Activated naive CD8-positive, alpha-beta T cell treated with anti-CD3 and anti-CD28 coated beads, Interleukin-2, amount 10 ng/mL, durations not matched to agents 7 days and 5 days (primary cell): Measurements from ENCODE around the gene UCK1. TPM values are rescaled to one million over a fixed set of nuclear protein-coding genes. Genes with fewer than 3 reads are reported as not detected.

Experiments
- ATAC-seq: fragments of 150-1000 bp; cut with Tn5 transposase; one replicate; pipeline ENCODE4 v1.10.0; 2021; ENCODE audit warnings: low read depth, moderate library complexity
- POLR2A ChIA-PET: fragments of 350-600 bp; sonication (Branson Sonifier 250); formaldehyde crosslinking; loops from one replicate; lab custom pipeline; 2021; ENCODE audit warnings: antibody characterized with exemption; lab: Charles Lee
- DNase-seq: peaks from one replicate; pipeline ENCODE4 v3.0.0; 2021
- H3K27ac Mint-ChIP-seq: one replicate; pipeline ENCODE4 v1.8.0; 2022; ENCODE audit warnings: mild to moderate bottlenecking, mixed read lengths
- H3K27me3 Mint-ChIP-seq: one replicate; pipeline ENCODE4 v1.8.0; 2022; ENCODE audit warnings: mild to moderate bottlenecking, moderate library complexity, mixed read lengths
- H3K36me3 Mint-ChIP-seq: one replicate; pipeline ENCODE4 v1.8.0; 2021; ENCODE audit warnings: mild to moderate bottlenecking, mixed read lengths
- H3K4me1 Mint-ChIP-seq: one replicate; pipeline ENCODE4 v1.8.0; 2021; ENCODE audit warnings: mixed read lengths
- H3K4me3 Mint-ChIP-seq: one replicate; pipeline ENCODE4 v1.8.0; 2022; ENCODE audit warnings: mild to moderate bottlenecking, moderate library complexity, mixed read lengths
- H3K9me3 Mint-ChIP-seq: one replicate; pipeline ENCODE4 v1.8.0; 2021; ENCODE audit warnings: mixed read lengths
- total RNA-seq, 2 experiments: library from RNA; stranded (reverse); gene quantifications; one replicate each; pipeline ENCODE4 v1.2.3, GENCODE V29; 2021

Gene UCK1
- total RNA-seq, 2 experiments from 2014 or later, result 30.6 to 38.8 TPM

GRCh38 chr9:131511416-131511815 lies 19.6 kb downstream of the UCK1 start:
- ATAC-seq (no peak), DNase-seq (no peak)
- Mint-ChIP-seq H3K4me1 (no peaks in the 10 kb centered on the region), H3K36me3 (peaks cover 6% of the 10 kb centered on the region), H3K9me3 (no peaks in the 10 kb centered on the region), H3K4me3 (no peak overlapping the region), H3K27ac (no peak overlapping the region), H3K27me3 (no peaks in the 10 kb centered on the region)
- POLR2A ChIA-PET, result interaction anchor here (0.5 kb wide), 1 partner anchor 23 kb away, joined by 5 read pairs; no protein-coding TSS in a partner anchor

GRCh38 chr9:131505012-131505411 lies 26.1 kb downstream of the UCK1 start:
- Mint-ChIP-seq H3K27me3 (no peaks in the 10 kb centered on the region), H3K27ac (no peak overlapping the region), H3K9me3 (no peaks in the 10 kb centered on the region), H3K4me3 (no peak overlapping the region), H3K4me1 (peaks cover 29% of the 10 kb centered on the region), H3K36me3 (peaks cover 9% of the 10 kb centered on the region)
- POLR2A ChIA-PET, result no interaction called here
- ATAC-seq (no peak), DNase-seq (no peak)

- peaks cover 37% of the 10 kb centered on the region for H3K4me1 Mint-ChIP-seq
- no peaks in the 10 kb centered on the region for H3K9me3 Mint-ChIP-seq
- ATAC-seq (peak; percentile 37), DNase-seq (peak; percentile 68)
- H3K27me3 Mint-ChIP-seq, result no peaks in the 10 kb centered on the region
- H3K36me3 Mint-ChIP-seq, result peaks cover 8% of the 10 kb centered on the region
- peak overlapping the region; percentile 89 for H3K27ac Mint-ChIP-seq
- POLR2A ChIA-PET, result interaction anchor here (0.9 to 1.8 kb wide), 6 partner anchors 9 to 240 kb away, joined by 3 to 7 read pairs (median 4); no protein-coding TSS in a partner anchor
- peak overlapping the region; percentile 99 for H3K4me3 Mint-ChIP-seq
Measured at GRCh38 chr9:131503626-131504465, 27.2 kb downstream of the UCK1 start.

GRCh38 chr9:131502781-131503625 lies 28.1 kb downstream of the UCK1 start, which contains the start of gene POMT1:
POMT1 (plus strand) TSS chr9:131502918; CDS start chr9:131504219, 1,301 bp downstream.
- peak within 1 kb of the TSS; percentile 99 for H3K4me3 Mint-ChIP-seq
- peak within 1 kb of the TSS; percentile 90 for H3K27ac Mint-ChIP-seq
- H3K9me3 Mint-ChIP-seq, result no peaks in the 10 kb centered on the region
- ATAC-seq (peak; percentile 69), DNase-seq (peak; percentile 92)
- POLR2A ChIA-PET, result interaction anchor here (0.9 to 1.8 kb wide), 6 partner anchors 9 to 240 kb away, joined by 3 to 7 read pairs (median 4); no protein-coding TSS in a partner anchor
- H3K4me1 Mint-ChIP-seq, result peaks cover 44% of the 10 kb centered on the region
- H3K36me3 Mint-ChIP-seq, result peaks cover 8% of the 10 kb centered on the region
- no peaks in the 10 kb centered on the region for H3K27me3 Mint-ChIP-seq

GRCh38 chr9:131500939-131501541 lies 30.0 kb downstream of the UCK1 start:
- Mint-ChIP-seq H3K4me1 (peaks cover 44% of the 10 kb centered on the region), H3K27ac (peak overlapping the region; percentile 90), H3K4me3 (peak overlapping the region; percentile 66), H3K9me3 (no peaks in the 10 kb centered on the region), H3K36me3 (peaks cover 10% of the 10 kb centered on the region), H3K27me3 (no peaks in the 10 kb centered on the region)
- ATAC-seq (peak; percentile 30), DNase-seq (peak; percentile 65)
- POLR2A ChIA-PET, result interaction anchor here (0.8 to 1.8 kb wide), 11 partner anchors 19 to 249 kb away, joined by 3 to 6 read pairs (median 4); no protein-coding TSS in a partner anchor

GRCh38 chr9:131500377-131500776 lies 30.7 kb downstream of the UCK1 start:
- Mint-ChIP-seq H3K27ac (peak overlapping the region; percentile 90), H3K27me3 (no peaks in the 10 kb centered on the region), H3K4me3 (peak overlapping the region; percentile 66), H3K4me1 (peaks cover 44% of the 10 kb centered on the region), H3K36me3 (peaks cover 12% of the 10 kb centered on the region), H3K9me3 (no peaks in the 10 kb centered on the region)
- ATAC-seq (peak; percentile 64), DNase-seq (peak; percentile 68)
- POLR2A ChIA-PET, result interaction anchor here (0.8 to 1.8 kb wide), 11 partner anchors 18 to 248 kb away, joined by 3 to 6 read pairs (median 4); no protein-coding TSS in a partner anchor

- POLR2A ChIA-PET, result interaction anchor here (0.5 to 1.8 kb wide), 6 partner anchors 19 to 141 kb away, joined by 3 to 6 read pairs (median 4); no protein-coding TSS in a partner anchor
Measured at GRCh38 chr9:131499254-131499767, 31.8 kb downstream of the UCK1 start.

GRCh38 chr9:131496844-131497405 lies 34.1 kb downstream of the UCK1 start:
- Mint-ChIP-seq H3K4me3 (no peak overlapping the region), H3K27ac (no peak overlapping the region), H3K4me1 (peaks cover 33% of the 10 kb centered on the region), H3K36me3 (peaks cover 26% of the 10 kb centered on the region), H3K27me3 (no peaks in the 10 kb centered on the region), H3K9me3 (no peaks in the 10 kb centered on the region)
- ATAC-seq (no peak), DNase-seq (no peak)
- POLR2A ChIA-PET, result no interaction called here

More at GRCh38 chr9:131499254-131499767, 31.8 kb downstream of the UCK1 start:
- ATAC-seq (no peak), DNase-seq (no peak)
- H3K9me3 Mint-ChIP-seq, result no peaks in the 10 kb centered on the region
- H3K36me3 Mint-ChIP-seq, result peaks cover 10% of the 10 kb centered on the region
- H3K27ac Mint-ChIP-seq, result peak overlapping the region; percentile 26
- peak overlapping the region; percentile 2 for H3K4me3 Mint-ChIP-seq
- H3K4me1 Mint-ChIP-seq, result peaks cover 42% of the 10 kb centered on the region
- no peaks in the 10 kb centered on the region for H3K27me3 Mint-ChIP-seq

GRCh38 chr9:131495785-131496184 lies 35.3 kb downstream of the UCK1 start:
- no peak for ATAC-seq
- DNase-seq, result no peak
- no peak overlapping the region for H3K27ac Mint-ChIP-seq
- H3K4me1 Mint-ChIP-seq, result peaks cover 22% of the 10 kb centered on the region
- H3K4me3 Mint-ChIP-seq, result no peak overlapping the region
- peaks cover 28% of the 10 kb centered on the region for H3K36me3 Mint-ChIP-seq
- no peaks in the 10 kb centered on the region for H3K9me3 Mint-ChIP-seq
- POLR2A ChIA-PET, result no interaction called here
- no peaks in the 10 kb centered on the region for H3K27me3 Mint-ChIP-seq

GRCh38 chr9:131494296-131494870 lies 36.7 kb downstream of the UCK1 start:
- Mint-ChIP-seq H3K4me3 (no peak overlapping the region), H3K4me1 (peaks cover 11% of the 10 kb centered on the region), H3K36me3 (peaks cover 42% of the 10 kb centered on the region), H3K27ac (no peak overlapping the region), H3K27me3 (no peaks in the 10 kb centered on the region), H3K9me3 (no peaks in the 10 kb centered on the region)
- ATAC-seq (no peak), DNase-seq (no peak)
- POLR2A ChIA-PET, result no interaction called here

GRCh38 chr9:131492070-131492469 lies 39.0 kb downstream of the UCK1 start:
- Mint-ChIP-seq H3K4me3 (no peak overlapping the region), H3K36me3 (peaks cover 54% of the 10 kb centered on the region), H3K27me3 (no peaks in the 10 kb centered on the region), H3K27ac (no peak overlapping the region), H3K4me1 (peaks cover 2% of the 10 kb centered on the region), H3K9me3 (no peaks in the 10 kb centered on the region)
- DNase-seq, result no peak
- no peak for ATAC-seq
- POLR2A ChIA-PET, result interaction anchor here (1.2 kb wide), 1 partner anchor 12 kb away, joined by 3 read pairs; no protein-coding TSS in a partner anchor
